Pancreas (tissue), 10 donors: ENCODE data around the gene GPR42. TPM values are rescaled to one million over a fixed set of nuclear protein-coding genes. Genes with fewer than 3 reads are reported as not detected.
A peak's percentile ranks its signal among the peaks of the same experiment; 100 is the strongest.

Experiments used
- ATAC-seq, 4 donors: fragments of 200-7000 bp; cut with Tn5 transposase; one replicate each; pipeline versions ENCODE4 v1.8.0 to v1.9.1; 2020; ENCODE audit warnings: mild to moderate bottlenecking in 4 of 4, moderate library complexity in 4 of 4
- DNase-seq, 6 donors: peaks; one replicate each; pipeline ENCODE4 v3.0.0-alpha.2; 2020
- FAIRE-seq: peaks from 2 replicates; lab custom pipeline; 2012; peaks lifted over from hg19 to GRCh38; lab: Jason Lieb, UNC
- H3K27ac ChIP-seq, 4 donors: fragments of 200-600 bp; sonication (generic); 1 replicate in 3 of 4; 2 replicates in 1 of 4; pipeline versions ENCODE4 v1.5.0 to v1.8.0; 2020
- H3K27me3 ChIP-seq, 4 donors: fragments of 200-600 bp; one replicate each; pipeline ENCODE4 v1.8.0; 2021
- H3K36me3 ChIP-seq, 3 donors: fragments of 200-600 bp; sonication (generic) in 1 of 3; one replicate each; pipeline versions ENCODE4 v1.5.0 to v1.8.0; 2020 to 2021
- H3K4me1 ChIP-seq, 3 donors: fragments of 200-600 bp; one replicate each; pipeline ENCODE4 v1.8.0; 2021
- H3K4me3 ChIP-seq, 4 donors: fragments of 200-600 bp; sonication (generic) in 2 of 4; one replicate each; pipeline versions ENCODE4 v1.5.0 to v1.8.0; 2020 to 2021
- H3K9me3 ChIP-seq, 4 donors: fragments of 200-600 bp; one replicate each; pipeline ENCODE4 v1.8.0; 2021
- CTCF ChIP-seq, 4 donors: fragments of 200-600 bp; sonication (generic) in 3 of 4; IDR thresholded peaks; one replicate each; pipeline versions ENCODE4 v1.5.0 to v1.8.0; 2021; ENCODE audit warnings: antibody characterized with exemption in 4 of 4
- WGBS, 2 donors: extraction: QIAGEN DNeasy Blood & Tissue Kit; methylation state at CpG; one replicate each; pipeline ENCODE4 v1.1.7; 2013; 5-methylcytosine and 5-hydroxymethylcytosine counted together
- intact Hi-C, 3 donors: fragments of 100-400 bp; cut with DNase I; formaldehyde crosslinking; loops; one replicate each; pipeline versions ENCODE4 v1.11.1 to v1.14.2; 2022
- polyA plus RNA-seq, 2 donors: library from polyadenylated mRNA; stranded (reverse); fragments of 200-250 nt; gene quantifications; one replicate each; pipeline ENCODE4 v1.2.3, GENCODE V29; 2013
- total RNA-seq, 6 donors: library from RNA; stranded (reverse); fragmentation: NEBNext Ultra II Directional in 4 of 6; extraction: Animal tissue kit (Norgen Biotek cat#: 25700) in 4 of 6; gene quantifications; one replicate each; pipeline versions ENCODE4 v1.2.1 to v1.2.4, GENCODE V29; 2021 to 2023
- donor health status: healthy with polysubstance abuse.
- donor health status: DM: no; HTN: no; CAD: no; lungs with moderate emphysema.
- donor health status: DM: no; HTN: no; CAD: no.
- donor health status: control.
- donor health status: control.
- donor health status: Bipolar disorder and iron deficiency.
- donor health status: DM: yes; HTN: yes; CAD: no.
- donor health status: DM: no; HTN: no; CAD: no.
- donor health status: DM: no; HTN: no; CAD: no.
- donor health status: DM: yes; HTN: yes; CAD: no.

Gene GPR42
- total and polyA plus RNA-seq, 8 donors: 0.12 to 0.52 (median 0.16) TPM; not detected in 5

- DNase-seq (peak in 1 of 6 donors; percentile 3), FAIRE-seq (no peak)
- WGBS, 2 donors: 82% methylated on average over 14 of the region's 14 CpGs; no CpG with 5 or more reads in 1 of the 2 donors
Observed at GRCh38 chr19:35362261-35363000, 8.4 kb upstream of the GPR42 start.

GRCh38 chr19:35363001-35363590 is 7.8 kb upstream of the GPR42 start:
- Histone ChIP-seq H3K27me3 (no peaks in the 10 kb centered on the region), H3K27ac (no peak overlapping the region), H3K9me3 (no peaks in the 10 kb centered on the region), H3K4me3 (no peak overlapping the region), H3K4me1 (no peaks in the 10 kb centered on the region), H3K36me3 (no peaks in the 10 kb centered on the region)
- DNase-seq: no peak
- intact Hi-C loops: no loop called here
- ATAC-seq: no peak
- FAIRE-seq: no peak
- no peak for TF ChIP-seq CTCF (IDR thresholded peaks at IDR 0.05)
- WGBS, 2 donors: 88% methylated on average over 11 of the region's 11 CpGs; no CpG with 5 or more reads in 1 of the 2 donors

More at GRCh38 chr19:35362261-35363000, 8.4 kb upstream of the GPR42 start:
- Histone ChIP-seq H3K4me1 (peaks cover 0 to 3% (median 0%) of the 10 kb centered on the region in 3 donors), H3K36me3 (no peaks in the 10 kb centered on the region), H3K4me3 (no peak overlapping the region), H3K27ac (no peak overlapping the region), H3K9me3 (no peaks in the 10 kb centered on the region), H3K27me3 (no peaks in the 10 kb centered on the region)
- no peak for TF ChIP-seq CTCF (IDR thresholded peaks at IDR 0.05)
- intact Hi-C loops: no loop called here
- no peak for ATAC-seq

- FAIRE-seq: no peak
- intact Hi-C loops: no loop called here
- 83% methylated on average over 19 of the region's 19 CpGs; no CpG with 5 or more reads in 1 of the 2 donors for WGBS, 2 donors
Observed at GRCh38 chr19:35363711-35364425, 7.0 kb upstream of the GPR42 start.

GRCh38 chr19:35365303-35365702 is 5.6 kb upstream of the GPR42 start:
- TF ChIP-seq CTCF (IDR thresholded peaks at IDR 0.05): no peak
- H3K27me3 ChIP-seq: no peaks in the 10 kb centered on the region
- intact Hi-C loops: no loop called here
- H3K9me3 ChIP-seq: no peaks in the 10 kb centered on the region
- H3K4me1 ChIP-seq: no peaks in the 10 kb centered on the region
- ATAC-seq (no peak), DNase-seq (no peak), FAIRE-seq (no peak)
- H3K27ac ChIP-seq: no peak overlapping the region
- 88% methylated on average over 4 of the region's 4 CpGs; no CpG with 5 or more reads in 1 of the 2 donors for whole genome bisulfite sequencing, 2 donors
- no peak overlapping the region for H3K4me3 ChIP-seq
- H3K36me3 ChIP-seq: no peaks in the 10 kb centered on the region

More at GRCh38 chr19:35363711-35364425, 7.0 kb upstream of the GPR42 start:
- H3K4me1 ChIP-seq: no peaks in the 10 kb centered on the region
- no peaks in the 10 kb centered on the region for H3K36me3 ChIP-seq
- no peaks in the 10 kb centered on the region for H3K27me3 ChIP-seq
- H3K27ac ChIP-seq: no peak overlapping the region
- ATAC-seq: no peak
- no peak for TF ChIP-seq CTCF (IDR thresholded peaks at IDR 0.05)
- no peak overlapping the region for H3K4me3 ChIP-seq
- no peak for DNase-seq
- no peaks in the 10 kb centered on the region for H3K9me3 ChIP-seq
